HepG2 (cell line): ENCODE data around the gene HPCAL1.

Source experiments
- CBFB ChIP-seq: sonication (generic); formaldehyde crosslinking; IDR thresholded peaks from 2 replicates; pipeline ENCODE4 v1.4.0; 2020; ENCODE audit warnings: missing genetic modification reagents
- SIX1 ChIP-seq: sonication (generic); formaldehyde crosslinking; IDR thresholded peaks from 2 replicates; pipeline ENCODE4 v1.4.0; 2020; ENCODE audit warnings: missing genetic modification reagents, borderline replicate concordance

DNA sequence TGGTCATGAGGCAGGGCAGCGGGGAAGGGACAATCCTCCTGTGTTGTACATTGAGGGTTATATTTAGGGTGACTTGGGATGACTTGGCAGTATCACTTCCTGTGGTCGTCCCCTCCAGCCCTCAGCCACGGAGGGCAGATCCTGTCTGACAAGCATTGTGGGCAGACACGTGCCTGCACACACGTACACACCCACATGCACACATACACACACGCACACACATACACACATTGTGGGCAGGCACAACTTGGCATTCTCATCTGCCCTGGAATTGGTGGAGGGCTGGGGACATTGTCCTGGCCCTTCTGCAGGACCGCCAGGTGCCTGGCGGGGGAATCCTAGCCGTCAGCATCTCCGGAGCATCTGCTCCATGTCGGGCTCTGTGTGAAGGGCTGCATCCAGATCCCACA, 97.9 kb downstream of the HPCAL1 start:
- no peak for TF ChIP-seq CBFB (CRISPR knock-in tag)
- no peak for TF ChIP-seq SIX1 (CRISPR knock-in tag)
